Esophagus squamous epithelium (tissue), 4 donors: ENCODE measurements around the gene EIF3F.

Source experiments
- CTCF ChIP-seq, 6 experiments: fragments of 450-650 bp in 4 of 6; fragments of 200-600 bp in 2 of 6; sonication (generic) in 2 of 6; IDR thresholded peaks; one replicate each; pipeline ENCODE4 v1.5.1; 2016 to 2019; ENCODE audit warnings: antibody characterized with exemption in 6 of 6, mild to moderate bottlenecking in 4 of 6, moderate library complexity in 4 of 6
- POLR2A ChIP-seq, 4 donors: fragments of 450-650 bp; IDR thresholded peaks; one replicate each; pipeline ENCODE4 v1.6.1; 2017; ENCODE audit warnings: antibody characterized with exemption in 4 of 4, mild to moderate bottlenecking in 4 of 4, moderate library complexity in 3 of 4

DNA sequence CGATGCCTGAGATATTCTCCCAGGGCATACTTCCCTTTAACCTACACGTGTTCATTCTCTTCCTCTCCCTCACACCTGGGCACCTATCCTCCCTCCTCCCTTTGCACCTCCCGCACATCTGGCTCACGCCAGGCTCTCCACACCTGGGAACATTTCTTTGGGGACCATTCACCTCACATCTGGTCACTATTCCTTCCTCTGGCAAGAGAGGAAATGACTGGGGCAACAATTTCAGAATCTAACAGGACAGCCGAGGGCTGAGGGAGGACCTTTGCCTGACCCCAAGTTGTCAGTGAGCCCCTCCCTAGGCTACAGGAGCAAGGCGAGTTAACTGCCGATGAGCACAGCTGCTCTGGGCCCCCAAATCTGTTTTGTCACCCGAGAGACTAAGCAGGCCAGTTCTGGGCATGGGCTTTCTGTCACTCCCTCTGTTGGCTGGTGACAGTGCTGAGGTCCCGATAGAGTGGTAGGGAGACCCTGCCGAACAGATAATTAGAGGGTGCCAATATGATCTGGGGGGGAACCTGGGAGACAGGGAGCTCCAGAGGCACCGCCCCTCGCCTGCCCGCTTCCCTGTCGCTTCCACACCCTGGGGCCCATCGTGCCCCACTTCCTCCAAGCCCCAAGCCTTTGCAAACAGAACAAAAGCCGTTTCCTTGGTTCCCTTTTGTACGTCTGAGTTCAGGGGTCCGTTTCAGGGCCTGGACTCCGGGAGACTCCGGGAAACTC lies 45.6 kb downstream of the EIF3F start:
- TF ChIP-seq CTCF (IDR thresholded peaks at IDR 0.05) (no peak), POLR2A (IDR thresholded peaks at IDR 0.05) (no peak)
